Measurements from ENCODE around the gene UNC50. TPM values are rescaled to one million over a fixed set of nuclear protein-coding genes. Genes with fewer than 3 reads are reported as not detected.
"Not testable (repeated sequence)": the region's sequence is repeated elsewhere in the genome, so short reads cannot be mapped to it uniquely, and the experiment has no call there.

The UNC50 gene
- total RNA-seq, 1 donor from 2014 or later = 59.2 TPM

- DNase-seq (ENCODE audit: low spot score) = no peak
Measured at GRCh38 chr2:98576666-98577312, 31.6 kb upstream of the UNC50 start.

DNA sequence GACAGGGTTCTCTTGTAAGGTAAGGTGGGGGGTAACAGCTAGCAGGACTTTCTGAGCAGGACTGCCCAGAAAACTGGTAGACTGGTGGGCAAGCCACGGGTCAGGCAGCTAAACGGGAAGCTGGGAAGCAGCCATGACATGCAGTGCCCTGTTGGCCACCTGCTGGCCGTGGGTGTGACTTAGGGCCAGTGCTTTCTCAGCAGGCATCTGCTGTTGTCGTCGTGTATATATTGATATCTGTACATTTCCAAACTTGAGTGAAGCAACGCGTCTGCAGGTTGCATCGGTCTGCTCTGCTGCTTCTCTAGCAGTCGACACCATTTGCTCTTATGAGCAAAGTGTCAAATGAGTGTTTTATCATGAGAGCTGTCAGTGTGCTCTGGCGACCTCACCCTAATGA lies 31.1 kb upstream of the UNC50 start:
- no peak for DNase-seq (ENCODE audit: low spot score)

GRCh38 chr2:98578231-98578630 lies 30.2 kb upstream of the UNC50 start:
- DNase-seq (ENCODE audit: low spot score) = no peak

DNA sequence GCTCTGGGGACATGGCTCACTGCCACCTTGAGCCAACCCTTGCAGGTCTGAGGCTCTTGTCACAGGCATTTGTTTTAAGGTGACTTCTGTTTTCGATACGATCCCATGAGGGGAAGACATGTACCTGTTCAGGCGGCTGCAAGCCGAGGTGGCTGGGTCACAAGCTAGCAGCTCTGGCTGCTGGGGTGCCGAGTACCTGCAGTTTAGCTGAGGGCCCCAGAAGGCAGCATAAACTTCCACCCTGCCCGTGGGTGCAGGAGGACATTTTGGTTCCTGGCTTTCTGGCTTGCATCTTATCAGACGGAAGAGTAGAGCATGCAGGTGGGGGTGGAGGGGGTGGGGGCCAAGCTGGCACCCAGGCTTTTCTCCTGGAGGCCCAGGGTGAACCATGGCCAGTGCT lies 28.5 kb upstream of the UNC50 start:
- no peak for DNase-seq (ENCODE audit: low spot score)

GRCh38 chr2:98580656-98581284 lies 27.6 kb upstream of the UNC50 start:
- no peak for DNase-seq (ENCODE audit: low spot score)

DNA sequence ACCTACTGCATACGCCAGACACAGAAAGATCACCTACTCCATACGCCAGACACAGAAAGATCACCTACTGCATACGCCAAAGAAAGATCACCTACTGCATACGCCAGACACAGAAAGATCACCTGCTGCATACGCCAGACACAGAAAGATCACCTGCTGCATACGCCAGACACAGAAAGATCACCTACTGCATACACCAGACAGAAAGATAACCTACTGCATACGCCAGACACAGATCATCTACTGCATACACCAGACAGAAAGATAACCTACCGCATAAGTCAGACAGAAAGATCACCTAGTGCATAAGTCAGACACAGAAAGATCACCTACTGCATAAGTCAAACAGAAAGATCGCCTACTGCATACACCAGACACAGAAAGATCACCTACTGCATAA lies 25.9 kb upstream of the UNC50 start:
- DNase-seq (ENCODE audit: low spot score) = no peak

GRCh38 chr2:98583276-98583675 lies 25.1 kb upstream of the UNC50 start:
- no peak for DNase-seq (ENCODE audit: low spot score)

- no peak for DNase-seq (ENCODE audit: low spot score)
Measured at GRCh38 chr2:98583816-98584618, 24.4 kb upstream of the UNC50 start.

- DNase-seq (ENCODE audit: low spot score) = no peak
Measured at GRCh38 chr2:98585386-98585785, 23.0 kb upstream of the UNC50 start.

GRCh38 chr2:98586551-98587140 lies 21.7 kb upstream of the UNC50 start:
- DNase-seq (ENCODE audit: low spot score) = no peak

DNA sequence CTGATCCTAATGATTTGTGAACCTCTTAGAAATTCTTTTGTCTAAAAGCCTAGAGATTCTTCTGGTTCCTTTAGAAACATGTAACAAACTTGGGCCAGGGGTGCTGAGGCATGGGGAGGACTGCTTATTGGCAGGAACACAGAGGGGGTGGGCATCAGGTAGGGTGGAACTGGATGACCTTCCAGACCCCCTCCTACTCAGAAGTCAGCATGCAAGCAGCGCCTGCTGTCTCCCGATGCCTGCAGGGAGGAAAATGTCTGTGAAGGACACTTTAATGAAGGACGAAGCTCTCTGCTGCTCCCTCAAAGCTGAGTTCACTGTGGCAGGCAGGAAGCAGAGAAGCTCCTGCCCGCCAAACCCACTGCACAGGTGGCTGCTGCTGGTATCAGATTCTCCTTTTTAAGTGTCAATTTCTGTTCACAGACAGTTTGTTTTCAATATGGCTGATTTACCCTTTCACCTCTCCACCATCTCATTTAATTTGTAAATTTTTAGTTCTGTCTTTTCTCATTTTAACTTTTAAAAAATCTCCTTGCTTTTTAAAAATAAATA lies 19.4 kb upstream of the UNC50 start:
- no peak for DNase-seq (ENCODE audit: low spot score)

DNA sequence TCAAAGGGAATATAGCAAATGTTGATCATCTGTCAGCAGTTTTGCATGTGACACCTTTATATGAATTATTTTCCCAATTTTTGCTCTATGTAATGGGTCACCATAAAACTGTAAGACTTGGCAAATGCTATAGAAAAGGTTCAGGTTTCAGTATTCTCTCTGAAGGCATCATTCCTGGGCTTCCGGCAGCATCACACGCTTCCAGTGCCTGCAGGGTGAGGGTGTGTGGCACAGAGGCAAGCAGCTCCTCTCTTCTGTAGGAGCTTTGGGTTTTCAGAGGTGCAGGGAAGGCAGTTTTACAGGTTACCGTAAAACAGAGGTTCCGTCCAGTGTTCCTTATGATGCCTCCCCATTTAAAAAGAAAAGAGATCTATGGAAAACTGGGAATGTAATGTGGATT lies 18.9 kb upstream of the UNC50 start:
- DNase-seq (ENCODE audit: low spot score) = no peak

GRCh38 chr2:98592565-98592964 lies 15.8 kb upstream of the UNC50 start:
- DNase-seq (ENCODE audit: low spot score) = no peak

- DNase-seq (ENCODE audit: low spot score) = not testable (repeated sequence)
Measured at GRCh38 chr2:98594665-98595064, 13.7 kb upstream of the UNC50 start.

GRCh38 chr2:98598781-98599428 lies 9.5 kb upstream of the UNC50 start:
- DNase-seq (ENCODE audit: low spot score) = no peak

- peak; percentile 5 for DNase-seq (ENCODE audit: low spot score)
Measured at GRCh38 chr2:98601532-98602132, 6.8 kb upstream of the UNC50 start.

DNA sequence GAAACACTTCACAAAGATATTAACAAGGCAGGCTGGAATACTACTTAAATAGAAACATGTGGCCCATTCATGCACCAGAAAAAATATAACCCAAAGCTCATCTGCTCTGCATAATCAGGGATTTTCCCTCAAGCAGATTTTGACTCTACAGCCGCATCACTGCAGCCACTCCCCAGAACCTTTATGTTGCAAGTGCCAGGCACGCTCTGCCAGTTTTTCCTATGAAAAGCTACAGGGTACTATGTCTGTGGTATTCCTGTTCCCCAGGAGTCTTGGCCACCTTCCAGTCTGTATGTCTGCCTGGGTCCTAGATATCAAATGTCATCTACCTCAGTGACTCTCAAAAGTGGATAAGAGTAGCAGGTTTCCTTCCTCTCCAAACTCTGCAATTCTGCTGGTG lies 3.8 kb upstream of the UNC50 start:
- peak; percentile 3 for DNase-seq (ENCODE audit: low spot score)

DNA sequence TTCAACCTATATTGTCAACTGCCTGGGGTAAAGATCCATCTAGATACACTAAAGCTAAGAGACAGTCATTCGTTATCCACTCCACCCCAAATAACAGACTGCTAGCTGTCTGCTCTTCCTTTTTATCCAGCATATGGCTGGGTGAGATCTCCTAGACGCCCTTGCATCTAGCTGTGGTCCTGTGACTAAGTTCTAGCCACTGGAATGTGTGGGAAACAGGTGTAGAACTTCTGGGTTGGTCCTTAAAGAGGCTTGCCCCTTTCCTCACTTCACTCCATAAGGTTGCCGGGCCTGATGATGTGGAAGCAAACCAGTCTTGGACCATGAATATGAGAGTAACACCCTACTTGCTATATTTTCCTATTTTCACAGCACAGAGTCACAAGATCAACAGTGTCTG lies 3.3 kb upstream of the UNC50 start:
- no peak for DNase-seq (ENCODE audit: low spot score)

- no peak for DNase-seq (ENCODE audit: low spot score)
Measured at GRCh38 chr2:98606431-98606830, 2.0 kb upstream of the UNC50 start.

DNA sequence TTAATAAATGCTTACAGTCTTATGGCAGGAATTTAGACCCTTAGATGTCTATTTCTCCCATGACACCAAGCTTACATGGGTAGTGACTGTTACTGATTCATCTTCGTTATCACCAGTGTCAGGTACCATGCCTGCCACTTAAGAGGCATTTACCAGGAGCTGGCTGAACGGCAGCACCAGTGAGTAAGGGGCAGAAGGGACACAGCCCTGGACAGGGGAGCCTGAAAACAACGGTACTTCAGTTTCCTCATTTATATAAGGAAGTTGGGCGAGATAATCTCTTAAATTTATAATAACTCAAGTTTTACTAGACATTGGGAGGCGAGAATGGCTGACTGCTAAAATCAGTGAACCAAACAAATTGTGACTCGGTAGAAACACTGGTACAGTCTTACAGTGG lies 1.3 kb upstream of the UNC50 start:
- no peak for DNase-seq (ENCODE audit: low spot score)

GRCh38 chr2:98607741-98608115 lies 661 bp upstream of the UNC50 start:
- DNase-seq (ENCODE audit: low spot score) = no peak
